ENCODE measurements around the gene PCDHA12.
"Not testable (repeated sequence)": the region's sequence is repeated elsewhere in the genome, so short reads cannot be mapped to it uniquely, and the experiment has no call there.

DNA sequence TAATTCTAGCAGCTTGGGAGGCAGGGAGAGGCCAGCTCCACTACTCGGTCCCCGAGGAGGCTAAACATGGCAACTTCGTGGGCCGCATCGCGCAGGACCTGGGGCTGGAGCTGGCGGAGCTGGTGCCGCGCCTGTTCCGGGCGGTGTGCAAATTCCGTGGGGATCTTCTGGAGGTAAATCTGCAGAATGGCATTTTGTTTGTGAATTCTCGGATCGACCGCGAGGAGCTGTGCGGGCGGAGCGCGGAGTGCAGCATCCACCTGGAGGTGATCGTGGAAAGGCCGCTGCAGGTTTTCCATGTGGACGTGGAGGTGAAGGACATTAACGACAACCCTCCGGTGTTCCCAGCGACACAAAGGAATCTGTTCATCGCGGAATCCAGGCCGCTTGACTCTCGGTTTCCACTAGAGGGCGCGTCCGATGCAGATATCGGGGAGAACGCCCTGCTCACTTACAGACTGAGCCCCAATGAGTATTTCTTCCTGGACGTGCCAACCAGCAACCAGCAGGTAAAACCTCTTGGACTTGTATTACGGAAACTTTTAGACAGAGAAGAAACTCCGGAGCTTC lies 40.6 kb upstream of the PCDHA12 start:
- TF ChIP-seq, protein P1, sequence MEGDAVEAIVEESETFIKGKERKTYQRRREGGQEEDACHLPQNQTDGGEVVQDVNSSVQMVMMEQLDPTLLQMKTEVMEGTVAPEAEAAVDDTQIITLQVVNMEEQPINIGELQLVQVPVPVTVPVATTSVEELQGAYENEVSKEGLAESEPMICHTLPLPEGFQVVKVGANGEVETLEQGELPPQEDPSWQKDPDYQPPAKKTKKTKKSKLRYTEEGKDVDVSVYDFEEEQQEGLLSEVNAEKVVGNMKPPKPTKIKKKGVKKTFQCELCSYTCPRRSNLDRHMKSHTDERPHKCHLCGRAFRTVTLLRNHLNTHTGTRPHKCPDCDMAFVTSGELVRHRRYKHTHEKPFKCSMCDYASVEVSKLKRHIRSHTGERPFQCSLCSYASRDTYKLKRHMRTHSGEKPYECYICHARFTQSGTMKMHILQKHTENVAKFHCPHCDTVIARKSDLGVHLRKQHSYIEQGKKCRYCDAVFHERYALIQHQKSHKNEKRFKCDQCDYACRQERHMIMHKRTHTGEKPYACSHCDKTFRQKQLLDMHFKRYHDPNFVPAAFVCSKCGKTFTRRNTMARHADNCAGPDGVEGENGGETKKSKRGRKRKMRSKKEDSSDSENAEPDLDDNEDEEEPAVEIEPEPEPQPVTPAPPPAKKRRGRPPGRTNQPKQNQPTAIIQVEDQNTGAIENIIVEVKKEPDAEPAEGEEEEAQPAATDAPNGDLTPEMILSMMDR (IDR thresholded peaks at IDR 0.05 in 4 of 5, conservative IDR thresholded peaks at IDR 0.05 in 1 of 5) = not testable (repeated sequence)
- TF ChIP-seq POLR2A (IDR thresholded peaks at IDR 0.05) = not testable (repeated sequence)
